Adrenal gland (tissue), 12 donors: ENCODE results near the gene MFN2. TPM values are rescaled to one million over a fixed set of nuclear protein-coding genes. Genes with fewer than 3 reads are reported as not detected.
A peak's percentile ranks its signal among the peaks of the same experiment; 100 is the strongest.
"Not testable (repeated sequence)": the region's sequence is repeated elsewhere in the genome, so short reads cannot be mapped to it uniquely, and the experiment has no call there.

Experiments
- DNase-seq, 7 donors: peaks; one replicate each; pipeline ENCODE4 v3.0.0-alpha.2; 2019 to 2020
- H3K27ac ChIP-seq, 5 donors: fragments of 200-600 bp; sonication (generic) in 4 of 5; 1 replicate in 3 of 5; 2 replicates in 2 of 5; pipeline versions ENCODE4 v1.5.1 to v1.8.0; 2016 to 2020; ENCODE audit warnings: mild to moderate bottlenecking in 1 of 5
- H3K27me3 ChIP-seq: fragments of 200-600 bp; 2 replicates; pipeline ENCODE4 v1.8.0; 2021
- H3K36me3 ChIP-seq, 2 donors: fragments of 200-600 bp; replicated peaks in 1 of 2; 1 replicate in 1 of 2; 2 replicates in 1 of 2; pipeline versions ENCODE4 v1.5.1 to v1.8.0; 2018 to 2022
- H3K4me1 ChIP-seq, 2 donors: fragments of 200-600 bp; replicated peaks in 1 of 2; 1 replicate in 1 of 2; 2 replicates in 1 of 2; pipeline versions ENCODE4 v1.5.1 to v1.8.0; 2018 to 2021
- H3K4me3 ChIP-seq, 4 donors: fragments of 200-600 bp; sonication (generic) in 3 of 4; one replicate each; pipeline ENCODE4 v1.5.1; 2016 to 2018
- H3K9me3 ChIP-seq, 3 donors: fragments of 200-600 bp; sonication (generic) in 1 of 3; replicated peaks in 1 of 3; 1 replicate in 2 of 3; 2 replicates in 1 of 3; pipeline versions ENCODE4 v1.5.1 to v1.8.0; 2016 to 2021
- POLR2A ChIP-seq, 2 donors: fragments of 450-650 bp; IDR thresholded peaks; one replicate each; pipeline ENCODE4 v1.6.1; 2017; ENCODE audit warnings: antibody characterized with exemption in 2 of 2, mild to moderate bottlenecking in 2 of 2, moderate library complexity in 1 of 2
- WGBS, 4 donors: extraction: QIAGEN DNeasy Blood & Tissue Kit in 2 of 4; methylation state at CpG; one replicate each; pipeline versions ENCODE4 v1.1.5 to v1.1.7; 2013 to 2017; 5-methylcytosine and 5-hydroxymethylcytosine counted together
- intact Hi-C, 2 donors: fragments of 100-400 bp; cut with DNase I; formaldehyde crosslinking; loops; one replicate each; pipeline versions ENCODE4 v1.14.1 to v1.15.0; 2022 to 2023
- polyA plus RNA-seq, 3 donors: library from polyadenylated mRNA; stranded (reverse); fragments of 200-250 nt in 2 of 3; fragments of 350-450 nt in 1 of 3; fragmentation: Illumina TruSeq in 1 of 3; extraction: RNeasy Lipid Tissue Mini Kit (QIAGEN cat#74804) in 1 of 3; gene quantifications; one replicate each; pipeline ENCODE4 v1.2.3, GENCODE V29; 2013 to 2014
- total RNA-seq, 9 donors: library from RNA; depleted of rRNA in 4 of 9; stranded (reverse); fragments of >200 nt in 4 of 9; fragments of 120-200 nt in 1 of 9; fragmentation: NEBNext Ultra II Directional in 1 of 9; extraction: Animal tissue kit (Norgen Biotek cat#: 25700) in 1 of 9; gene quantifications; one replicate each; pipeline versions ENCODE4 v1.1.0 to v1.2.4, GENCODE V29; 2013 to 2023
- TF ChIP-seq, protein P1 (sequence below), 6 experiments: fragments of 450-650 bp in 4 of 6; fragments of 200-600 bp in 2 of 6; sonication (generic) in 1 of 6; IDR thresholded peaks; 1 replicate in 5 of 6; 2 replicates in 1 of 6; pipeline versions ENCODE4 v1.5.1 to v1.8.0; 2016 to 2021; ENCODE audit warnings: antibody characterized with exemption in 6 of 6, mild to moderate bottlenecking in 2 of 6, moderate library complexity in 1 of 6
- donor health status: healthy with polysubstance abuse.
- donor health status: Bipolar disorder and iron deficiency.
- donor health status: DM: yes; HTN: yes; CAD: no.
- donor health status: DM: no; HTN: no; CAD: no.
- donor health status: DM: no; HTN: no; CAD: no.
- donor health status: DM: yes; HTN: yes; CAD: no.

Gene MFN2
- total and polyA plus RNA-seq, 12 donors, result 26.6 to 103 (median 63.5) TPM

DNA sequence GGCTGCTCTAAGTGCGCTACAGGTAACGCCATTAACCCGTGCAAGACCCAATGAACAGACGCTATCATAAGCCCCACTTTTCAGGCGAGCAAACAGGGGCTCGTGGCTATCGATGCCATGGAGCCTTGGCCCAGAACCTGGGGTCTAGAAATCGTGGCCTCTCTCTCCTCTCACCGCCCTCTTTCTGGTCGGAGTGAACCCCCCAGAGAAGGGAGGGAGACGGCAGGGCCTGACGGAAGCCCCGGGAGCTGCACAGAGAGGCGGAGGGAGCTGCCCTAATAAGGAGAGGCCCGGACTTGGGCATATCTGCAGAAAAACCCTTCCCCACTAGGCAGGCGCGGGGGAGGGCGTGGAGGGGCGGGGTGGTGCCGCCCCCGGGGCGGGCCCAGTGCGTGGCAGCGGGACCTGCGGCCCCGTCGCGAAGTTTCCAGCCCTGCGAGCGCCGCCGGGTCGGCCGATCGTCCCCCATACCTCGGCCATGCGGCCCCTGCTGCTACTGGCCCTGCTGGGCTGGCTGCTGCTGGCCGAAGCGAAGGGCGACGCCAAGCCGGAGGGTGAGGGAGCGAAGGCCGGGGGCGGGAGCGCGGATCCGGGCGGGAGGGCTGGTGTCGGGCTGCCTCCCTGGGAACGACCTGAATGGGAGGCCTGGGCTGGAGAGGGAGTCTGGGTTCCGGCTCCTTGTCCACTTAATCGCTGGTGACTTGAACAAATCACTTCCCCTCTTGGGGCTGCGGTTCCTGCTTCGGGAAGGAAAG lies 45.8 kb upstream of the MFN2 start, which contains the start of gene PLOD1:
TSS of gene PLOD1 (plus strand) at position 416 of the 755 bp plus-strand sequence. CDS start at position 479, 63 bp downstream.
- peak within 1 kb of the TSS in 3 of 4 donors; percentile 51 to 65 (median 51) for H3K4me3 ChIP-seq
- DNase-seq, result peak; percentile 88 to 94 (median 92)
- H3K4me1 ChIP-seq, result peaks cover 21 to 28% of the 10 kb centered on the region in 2 donors
- TF ChIP-seq, protein P1, sequence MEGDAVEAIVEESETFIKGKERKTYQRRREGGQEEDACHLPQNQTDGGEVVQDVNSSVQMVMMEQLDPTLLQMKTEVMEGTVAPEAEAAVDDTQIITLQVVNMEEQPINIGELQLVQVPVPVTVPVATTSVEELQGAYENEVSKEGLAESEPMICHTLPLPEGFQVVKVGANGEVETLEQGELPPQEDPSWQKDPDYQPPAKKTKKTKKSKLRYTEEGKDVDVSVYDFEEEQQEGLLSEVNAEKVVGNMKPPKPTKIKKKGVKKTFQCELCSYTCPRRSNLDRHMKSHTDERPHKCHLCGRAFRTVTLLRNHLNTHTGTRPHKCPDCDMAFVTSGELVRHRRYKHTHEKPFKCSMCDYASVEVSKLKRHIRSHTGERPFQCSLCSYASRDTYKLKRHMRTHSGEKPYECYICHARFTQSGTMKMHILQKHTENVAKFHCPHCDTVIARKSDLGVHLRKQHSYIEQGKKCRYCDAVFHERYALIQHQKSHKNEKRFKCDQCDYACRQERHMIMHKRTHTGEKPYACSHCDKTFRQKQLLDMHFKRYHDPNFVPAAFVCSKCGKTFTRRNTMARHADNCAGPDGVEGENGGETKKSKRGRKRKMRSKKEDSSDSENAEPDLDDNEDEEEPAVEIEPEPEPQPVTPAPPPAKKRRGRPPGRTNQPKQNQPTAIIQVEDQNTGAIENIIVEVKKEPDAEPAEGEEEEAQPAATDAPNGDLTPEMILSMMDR (IDR thresholded peaks at IDR 0.05), result no peak
- TF ChIP-seq POLR2A (IDR thresholded peaks at IDR 0.05), result peak; percentile 4 to 81
- no peaks in the 10 kb centered on the region for H3K27me3 ChIP-seq
- 0 to 1% (median 0%) methylated on average over 18 to 55 of the region's 55 CpGs for WGBS, 4 donors
- H3K9me3 ChIP-seq, result no peaks in the 10 kb centered on the region
- H3K36me3 ChIP-seq, result no peaks in the 10 kb centered on the region
- intact Hi-C loops, result no loop called here
- H3K27ac ChIP-seq, result peak within 1 kb of the TSS in 4 of 5 donors; percentile 76 to 88 (median 79)

DNA sequence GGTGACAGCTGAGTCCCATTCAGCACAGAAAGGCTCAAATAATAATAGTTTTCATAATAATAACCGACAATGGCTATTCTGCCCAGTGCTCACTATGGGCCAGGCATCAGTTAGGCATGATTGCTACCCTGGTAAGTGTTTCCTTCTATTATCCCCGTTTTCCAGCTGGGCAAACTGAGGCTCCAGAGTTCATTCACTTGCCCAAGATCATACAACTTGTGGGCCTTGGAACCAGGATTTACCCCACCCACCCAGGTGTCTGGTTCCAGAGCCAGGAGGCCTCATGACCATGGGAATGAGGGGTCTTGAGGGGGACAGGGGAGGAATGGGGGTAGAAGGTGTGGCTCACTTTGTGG lies 45.2 kb upstream of the MFN2 start:
- Histone ChIP-seq H3K36me3 (no peaks in the 10 kb centered on the region), H3K27ac (peak overlapping the region in 4 of 5 donors; percentile 76 to 88 (median 79)), H3K27me3 (no peaks in the 10 kb centered on the region), H3K4me3 (peak overlapping the region in 3 of 4 donors; percentile 51 to 65 (median 51)), H3K4me1 (peaks cover 15 to 23% of the 10 kb centered on the region in 2 donors), H3K9me3 (no peaks in the 10 kb centered on the region)
- WGBS, 4 donors, result 19 to 21% (median 20%) methylated on average over 2 of the region's 2 CpGs
- DNase-seq, result no peak
- TF ChIP-seq, protein P1 (IDR thresholded peaks at IDR 0.05), result no peak
- no peak for TF ChIP-seq POLR2A (IDR thresholded peaks at IDR 0.05)
- intact Hi-C loops, result no loop called here

DNA sequence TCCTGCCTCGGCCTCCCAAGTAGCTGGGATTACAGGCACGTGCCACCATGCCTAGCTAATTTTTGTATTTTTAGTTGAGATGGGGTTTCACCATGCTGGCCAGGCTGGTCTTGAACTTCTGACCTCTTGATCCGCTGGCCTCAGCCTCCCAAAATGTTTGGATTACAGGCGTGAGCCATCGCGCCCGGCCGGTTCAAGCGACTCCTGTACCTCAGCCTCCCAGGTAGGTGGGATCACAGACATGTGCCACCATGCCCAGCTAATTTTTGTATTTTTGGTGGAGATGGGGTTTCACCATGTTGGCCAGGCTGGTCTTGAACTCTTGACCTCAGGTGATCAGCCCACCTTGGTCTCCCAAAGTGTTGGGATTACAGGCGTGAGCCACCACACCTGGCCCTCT lies 44.5 kb upstream of the MFN2 start:
- H3K4me3 ChIP-seq, intact Hi-C loops: not testable (repeated sequence)

DNA sequence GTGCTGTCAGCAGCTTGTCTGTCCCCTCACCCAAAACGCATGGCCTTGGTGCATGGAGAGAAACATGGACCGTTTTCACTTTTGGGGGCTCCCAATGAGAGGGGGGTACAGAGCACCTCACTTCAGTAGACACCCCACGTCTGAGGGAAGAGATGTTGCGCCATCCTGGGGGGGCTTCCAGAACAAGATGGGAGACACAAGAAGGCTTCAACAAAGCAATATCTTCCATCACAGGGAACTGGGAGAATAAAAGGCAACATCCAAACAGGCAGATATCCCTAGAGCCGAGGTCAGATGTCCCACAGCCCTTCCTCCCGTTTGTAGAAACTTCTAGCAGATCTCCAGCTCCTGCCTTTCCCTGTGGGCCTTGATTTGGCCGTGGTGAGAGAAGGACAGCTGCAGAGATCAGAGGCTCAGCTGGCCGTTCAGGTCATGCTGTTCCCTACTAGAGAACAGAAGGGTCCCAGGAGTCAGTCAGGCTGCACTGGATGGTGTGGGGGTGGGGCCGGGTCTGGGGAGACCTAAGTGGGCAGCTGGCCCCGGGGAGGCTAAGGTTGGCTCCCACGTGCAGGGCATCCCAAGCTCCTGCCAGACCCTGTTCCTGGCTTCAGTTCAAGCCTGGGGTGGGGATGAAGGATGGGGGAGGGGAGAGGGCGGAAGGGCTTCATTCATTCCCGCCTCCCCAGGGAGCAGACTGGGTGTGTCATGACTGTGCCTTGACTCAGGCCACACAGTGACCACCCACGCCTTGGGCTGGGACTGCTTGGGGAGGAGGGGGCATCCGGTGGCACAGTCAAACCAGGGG lies 41.3 kb upstream of the MFN2 start:
- no peak overlapping the region for H3K4me3 ChIP-seq
- no peaks in the 10 kb centered on the region for H3K9me3 ChIP-seq
- WGBS, 4 donors, result 62 to 72% (median 68%) methylated on average over 9 to 15 of the region's 15 CpGs
- H3K27ac ChIP-seq, result peak overlapping the region in 1 of 5 donors; percentile 26
- peaks cover 7 to 14% of the 10 kb centered on the region in 2 donors for H3K4me1 ChIP-seq
- H3K36me3 ChIP-seq, result peaks cover 0 to 4% of the 10 kb centered on the region in 2 donors
- no peak for DNase-seq
- intact Hi-C loops, result no loop called here
- no peak for TF ChIP-seq POLR2A (IDR thresholded peaks at IDR 0.05)
- TF ChIP-seq, protein P1 (IDR thresholded peaks at IDR 0.05), result no peak
- H3K27me3 ChIP-seq, result no peaks in the 10 kb centered on the region

More for the DNA sequence above, 44.5 kb upstream of the MFN2 start:
- H3K27me3 ChIP-seq, H3K9me3 ChIP-seq, DNase-seq, H3K36me3 ChIP-seq, H3K27ac ChIP-seq: not testable (repeated sequence)
- WGBS, 4 donors, result 93 to 97% (median 95%) methylated on average over 3 to 10 of the region's 10 CpGs
- peaks cover 10 to 16% of the 10 kb centered on the region in 2 donors for H3K4me1 ChIP-seq

DNA sequence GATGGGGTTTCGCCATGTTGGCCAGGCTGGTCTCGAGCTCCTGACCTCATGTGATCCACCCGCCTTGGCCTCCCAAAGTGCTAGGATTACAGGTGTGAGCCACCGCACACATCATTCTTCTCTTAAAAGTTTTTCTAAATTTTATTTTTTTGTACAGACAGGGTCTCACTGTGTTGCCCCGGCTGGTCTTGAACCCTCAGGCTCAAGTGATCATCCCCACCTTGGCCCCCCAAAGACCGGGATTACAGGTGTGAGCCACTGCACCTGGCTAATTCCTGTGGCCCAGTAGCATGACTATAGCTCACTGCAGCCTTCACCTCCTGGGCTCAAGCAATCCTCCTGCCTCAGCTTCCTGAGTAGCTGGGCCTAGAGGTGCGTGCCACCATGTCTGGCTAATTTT lies 40.5 kb upstream of the MFN2 start:
- H3K4me3 ChIP-seq, intact Hi-C loops, H3K36me3 ChIP-seq, H3K27me3 ChIP-seq, H3K27ac ChIP-seq, H3K9me3 ChIP-seq, DNase-seq: not testable (repeated sequence)
- H3K4me1 ChIP-seq, result peaks cover 5 to 11% of the 10 kb centered on the region in 2 donors
- 93 to 99% (median 96%) methylated on average over 7 of the region's 7 CpGs for WGBS, 4 donors
